ENCODE results near the gene RFC3. TPM values are rescaled to one million over a fixed set of nuclear protein-coding genes. Genes with fewer than 3 reads are reported as not detected.
A peak's percentile ranks its signal among the peaks of the same experiment; 100 is the strongest.
"Not testable (repeated sequence)": the region's sequence is repeated elsewhere in the genome, so short reads cannot be mapped to it uniquely, and the experiment has no call there.

RFC3 gene
- 9.6 TPM for total RNA-seq

- intact Hi-C loops (cut with DNase I), result no loop called here
- peak; percentile 99 for ATAC-seq
- DNase-seq (ENCODE audit: low spot score), result peak; percentile 96
These were observed at the start of gene RFC3 for GRCh38 chr13:33817901-33818706. Gene RFC3, plus strand, starts transcription at chr13:33818149. Its CDS starts 30 bp downstream, at chr13:33818179.

GRCh38 chr13:33771296-33771695, 46.7 kb upstream of the RFC3 start:
- intact Hi-C loops (cut with DNase I), result no loop called here
- no peak for ATAC-seq
- no peak for DNase-seq (ENCODE audit: low spot score)

- no peak for DNase-seq (ENCODE audit: low spot score)
- intact Hi-C loops (cut with DNase I), result no loop called here
These were observed 44.0 kb upstream of the RFC3 start for GRCh38 chr13:33773790-33774462.

GRCh38 chr13:33775339-33776108, 42.4 kb upstream of the RFC3 start:
- intact Hi-C loops (cut with DNase I), result no loop called here
- no peak for ATAC-seq
- no peak for DNase-seq (ENCODE audit: low spot score)

More at GRCh38 chr13:33773790-33774462, 44.0 kb upstream of the RFC3 start:
- ATAC-seq, result no peak

- intact Hi-C loops (cut with DNase I), result no loop called here
- DNase-seq (ENCODE audit: low spot score) (no peak), ATAC-seq (no peak)
These were observed 41.6 kb upstream of the RFC3 start for GRCh38 chr13:33776239-33776881.

- intact Hi-C loops (cut with DNase I), result no loop called here
- ATAC-seq (no peak), DNase-seq (ENCODE audit: low spot score) (no peak)
These were observed 35.3 kb upstream of the RFC3 start for GRCh38 chr13:33782631-33783030.

GRCh38 chr13:33783212-33783611, 34.7 kb upstream of the RFC3 start:
- DNase-seq (ENCODE audit: low spot score); ATAC-seq; intact Hi-C loops (cut with DNase I): not testable (repeated sequence)

GRCh38 chr13:33784738-33785137, 33.2 kb upstream of the RFC3 start:
- intact Hi-C loops (cut with DNase I), result no loop called here
- DNase-seq (ENCODE audit: low spot score), result no peak
- ATAC-seq, result no peak

GRCh38 chr13:33785384-33785783, 32.6 kb upstream of the RFC3 start:
- DNase-seq (ENCODE audit: low spot score), result no peak
- intact Hi-C loops (cut with DNase I), result no loop called here
- ATAC-seq, result no peak

GRCh38 chr13:33787051-33787591, 30.8 kb upstream of the RFC3 start:
- no peak for DNase-seq (ENCODE audit: low spot score)
- intact Hi-C loops (cut with DNase I), result no loop called here
- peak; percentile 53 for ATAC-seq

- no peak for ATAC-seq
- no peak for DNase-seq (ENCODE audit: low spot score)
- intact Hi-C loops (cut with DNase I), result no loop called here
These were observed 28.8 kb upstream of the RFC3 start for GRCh38 chr13:33789066-33789606.

GRCh38 chr13:33789739-33790138, 28.2 kb upstream of the RFC3 start:
- ATAC-seq (no peak), DNase-seq (ENCODE audit: low spot score) (no peak)
- intact Hi-C loops (cut with DNase I), result no loop called here

GRCh38 chr13:33793726-33794125, 24.2 kb upstream of the RFC3 start:
- intact Hi-C loops (cut with DNase I), result no loop called here
- DNase-seq (ENCODE audit: low spot score) (no peak), ATAC-seq (no peak)

GRCh38 chr13:33794576-33794975, 23.4 kb upstream of the RFC3 start:
- ATAC-seq (no peak), DNase-seq (ENCODE audit: low spot score) (no peak)
- intact Hi-C loops (cut with DNase I), result no loop called here

- ATAC-seq, result no peak
- intact Hi-C loops (cut with DNase I), result no loop called here
These were observed 21.9 kb upstream of the RFC3 start for GRCh38 chr13:33796095-33796494.

GRCh38 chr13:33797622-33798021, 20.3 kb upstream of the RFC3 start:
- ATAC-seq, result peak; percentile 69
- DNase-seq (ENCODE audit: low spot score), result no peak
- intact Hi-C loops (cut with DNase I), result no loop called here

More at GRCh38 chr13:33796095-33796494, 21.9 kb upstream of the RFC3 start:
- DNase-seq (ENCODE audit: low spot score), result no peak

GRCh38 chr13:33798023-33798422, 19.9 kb upstream of the RFC3 start:
- intact Hi-C loops (cut with DNase I), result no loop called here
- ATAC-seq, result peak; percentile 12

GRCh38 chr13:33799950-33800592, 17.9 kb upstream of the RFC3 start:
- intact Hi-C loops (cut with DNase I), result no loop called here
- ATAC-seq (peak; percentile 77), DNase-seq (ENCODE audit: low spot score) (no peak)

More at GRCh38 chr13:33798023-33798422, 19.9 kb upstream of the RFC3 start:
- DNase-seq (ENCODE audit: low spot score), result no peak
